Brain pericyte (primary cell): Measurements from ENCODE around the gene THSD4.

ENCODE experiments used
- DNase-seq: peaks from one replicate; pipeline ENCODE4 v3.0.0-alpha.2; 2012; ENCODE audit warnings: low read depth, low spot score

The THSD4 gene

GRCh38 chr15:71449956-71450355, 334.7 kb downstream of the THSD4 start:
- no peak for DNase-seq

DNA sequence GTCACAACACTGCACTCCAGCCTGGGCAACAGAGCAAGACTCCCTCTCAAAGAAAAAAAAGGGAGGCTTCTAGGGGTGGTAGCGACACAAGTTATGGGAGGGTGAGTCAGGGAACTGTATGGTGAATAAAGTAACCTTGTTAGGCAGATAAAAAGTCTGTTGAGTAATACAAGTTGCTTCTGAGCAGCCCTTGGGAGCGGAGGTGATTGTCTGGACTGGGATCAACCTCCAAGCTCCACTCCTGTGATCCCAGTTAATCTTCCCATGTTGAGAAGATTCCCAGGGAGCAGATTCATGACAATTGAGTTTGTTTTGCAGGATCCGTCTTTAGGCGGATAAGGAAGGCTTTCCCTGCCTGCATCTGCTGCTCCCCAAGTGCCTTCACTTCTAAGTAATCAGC, 335.9 kb downstream of the THSD4 start:
- no peak for DNase-seq

GRCh38 chr15:71452893-71453292, 337.6 kb downstream of the THSD4 start:
- DNase-seq, result no peak

DNA sequence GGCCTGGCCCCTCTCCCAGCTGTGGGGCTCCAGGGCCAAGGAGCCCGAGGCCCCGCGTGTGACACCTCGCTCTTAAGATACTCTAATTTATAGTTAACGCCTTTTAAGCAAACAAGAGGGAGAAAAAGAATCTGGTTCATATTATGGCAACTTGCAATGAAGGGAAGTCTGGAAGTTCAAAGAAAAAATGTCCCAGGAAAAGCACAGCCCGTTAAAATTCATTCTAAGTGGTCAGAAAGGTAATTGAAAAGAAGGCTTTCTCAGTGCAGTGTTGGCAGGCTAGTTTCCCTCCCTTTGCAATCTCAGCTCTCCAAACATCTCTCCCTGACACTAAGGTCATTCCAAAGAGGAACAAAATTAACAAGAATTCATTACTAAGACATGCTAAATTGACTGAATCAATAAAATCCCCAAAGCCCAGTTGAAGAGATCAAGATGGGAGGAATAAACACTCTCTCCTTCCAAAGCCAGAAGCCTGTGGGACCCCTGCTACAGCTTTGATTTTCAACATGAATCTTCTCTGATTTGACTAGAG, 339.3 kb downstream of the THSD4 start:
- DNase-seq, result no peak

DNA sequence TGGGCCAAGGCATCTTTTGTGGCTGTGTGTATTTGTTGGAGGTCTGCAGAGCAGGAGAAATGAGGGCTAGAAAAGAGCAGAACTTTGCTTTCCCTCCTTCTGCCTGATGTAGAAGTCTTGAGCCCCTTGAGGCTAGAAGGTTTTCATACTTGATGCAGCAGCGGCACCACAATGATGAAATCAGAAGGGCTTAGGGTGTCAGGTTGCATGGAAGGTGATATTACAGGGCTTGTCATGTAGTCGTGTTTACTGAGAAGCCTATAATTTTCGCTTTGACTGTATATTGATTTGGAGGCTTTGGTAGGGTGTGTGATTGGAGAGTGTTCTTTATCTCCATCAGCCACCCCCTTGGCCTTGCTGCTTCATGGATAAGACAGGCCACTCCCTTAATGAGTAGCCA, 339.8 kb downstream of the THSD4 start:
- no peak for DNase-seq

DNA sequence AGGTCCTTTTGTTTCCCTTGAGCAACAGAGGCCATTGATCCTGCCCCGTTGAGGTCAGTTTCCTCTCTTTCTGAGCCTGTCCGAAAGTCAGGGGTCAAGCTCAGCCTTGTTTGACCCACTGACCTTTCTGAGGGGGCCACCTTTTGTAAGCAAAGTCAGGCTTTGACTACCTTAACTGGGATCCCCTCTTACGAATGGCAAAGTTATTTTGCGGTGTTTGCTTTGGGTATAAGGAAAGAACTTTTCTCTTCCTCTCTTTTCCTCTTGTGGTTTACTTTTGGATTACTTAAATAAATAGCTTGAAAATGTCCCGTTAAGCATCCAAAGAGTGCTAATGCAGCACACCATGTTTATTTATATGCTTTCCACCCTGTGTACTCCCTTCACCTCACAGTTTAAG, 340.6 kb downstream of the THSD4 start:
- no peak for DNase-seq

DNA sequence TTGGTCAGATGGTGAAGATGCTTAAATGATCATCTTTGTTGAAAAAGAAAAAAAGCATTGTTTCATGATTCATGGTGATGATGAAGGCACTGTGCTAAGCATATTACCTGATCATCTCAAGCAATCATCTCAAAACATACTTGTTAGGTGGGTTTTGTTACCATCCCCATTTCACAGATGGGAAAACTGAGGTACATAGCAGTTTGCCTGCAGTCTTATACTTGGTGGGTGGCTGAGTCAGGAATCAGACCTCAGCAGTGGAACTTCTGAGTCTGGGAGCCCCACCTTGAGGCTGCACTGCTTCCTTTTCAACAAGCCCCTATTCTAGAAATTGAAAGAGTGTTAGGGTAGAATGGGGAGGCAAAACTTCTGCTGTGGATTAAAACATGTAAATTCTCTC, 341.1 kb downstream of the THSD4 start:
- DNase-seq, result no peak

DNA sequence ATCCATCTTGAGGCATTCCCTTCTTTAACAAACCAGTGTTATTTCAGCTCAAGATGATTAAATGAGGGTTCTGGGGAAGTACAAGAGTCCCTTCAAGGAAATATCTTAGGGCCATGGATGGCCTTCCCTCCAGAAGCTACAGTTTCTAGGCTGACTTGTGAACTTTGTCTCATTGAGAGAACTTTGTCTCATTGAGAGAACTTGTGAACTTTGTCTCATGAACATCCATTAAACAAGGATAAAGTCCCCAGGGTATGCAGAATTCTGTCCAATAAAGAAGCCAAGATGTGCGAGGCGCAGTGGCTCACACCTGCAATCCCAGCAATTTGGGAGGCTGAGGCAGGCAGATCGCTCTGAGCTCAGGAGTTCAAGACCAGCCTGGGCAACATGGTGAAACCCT, 341.5 kb downstream of the THSD4 start:
- DNase-seq, result no peak

DNA sequence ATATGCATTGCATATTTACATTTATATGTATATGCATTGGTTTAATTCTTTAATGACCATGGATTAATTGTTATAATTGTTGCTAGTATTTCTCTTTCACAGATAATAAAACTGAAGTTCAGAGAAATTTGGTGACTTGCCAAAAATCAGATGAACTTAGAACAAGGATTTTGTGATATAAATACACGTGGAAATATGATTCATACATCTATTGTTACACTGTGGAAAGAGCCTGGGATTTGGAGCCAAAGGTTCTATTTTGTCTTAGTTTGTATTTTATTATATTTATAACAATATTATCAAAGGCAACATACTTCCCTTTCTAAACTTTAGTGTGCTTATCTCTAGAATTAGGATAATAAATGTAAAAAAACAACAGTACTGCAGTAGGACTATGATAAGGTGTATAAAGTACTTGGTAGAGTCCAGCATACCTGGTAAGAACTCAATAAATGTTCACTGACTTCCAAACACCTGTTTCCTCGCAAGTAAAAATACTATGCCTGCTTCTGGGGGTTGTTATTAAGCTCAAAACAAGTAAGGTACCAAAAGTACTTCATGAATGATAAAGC, 342.9 kb downstream of the THSD4 start:
- DNase-seq, result no peak

- DNase-seq, result no peak
Observed at GRCh38 chr15:71461748-71462147, 346.5 kb downstream of the THSD4 start.

GRCh38 chr15:71462638-71463037, 347.4 kb downstream of the THSD4 start:
- DNase-seq, result no peak

DNA sequence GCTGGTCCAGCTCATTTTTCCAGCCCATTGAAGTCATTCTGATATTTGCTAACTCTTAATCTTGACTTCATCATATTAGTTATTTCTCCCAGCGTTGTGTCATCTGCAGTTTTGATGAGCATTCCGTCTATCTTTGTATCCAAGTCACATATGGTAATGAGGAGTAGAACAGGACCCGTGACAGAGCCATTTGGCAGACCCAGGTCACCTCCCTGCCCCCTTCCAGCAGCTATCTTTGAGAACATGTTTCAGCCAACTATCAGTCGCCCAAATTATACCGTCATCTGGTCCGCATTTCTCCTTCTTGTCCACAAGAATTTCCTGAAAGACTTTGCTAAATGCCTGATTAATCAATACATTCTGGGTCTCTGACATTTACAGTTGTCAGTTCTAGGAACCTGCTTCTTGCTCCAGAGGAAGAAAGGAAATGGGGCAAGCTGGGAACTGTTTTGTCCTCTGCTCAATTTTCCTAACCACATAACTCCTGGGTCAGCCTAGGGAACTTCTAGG, 347.9 kb downstream of the THSD4 start:
- DNase-seq, result no peak

GRCh38 chr15:71465131-71465955, 350.1 kb downstream of the THSD4 start:
- DNase-seq, result no peak

GRCh38 chr15:71468715-71469114, 353.4 kb downstream of the THSD4 start:
- DNase-seq, result no peak

- no peak for DNase-seq
Observed at GRCh38 chr15:71469413-71469812, 354.1 kb downstream of the THSD4 start.

GRCh38 chr15:71471347-71471746, 356.1 kb downstream of the THSD4 start:
- no peak for DNase-seq

DNA sequence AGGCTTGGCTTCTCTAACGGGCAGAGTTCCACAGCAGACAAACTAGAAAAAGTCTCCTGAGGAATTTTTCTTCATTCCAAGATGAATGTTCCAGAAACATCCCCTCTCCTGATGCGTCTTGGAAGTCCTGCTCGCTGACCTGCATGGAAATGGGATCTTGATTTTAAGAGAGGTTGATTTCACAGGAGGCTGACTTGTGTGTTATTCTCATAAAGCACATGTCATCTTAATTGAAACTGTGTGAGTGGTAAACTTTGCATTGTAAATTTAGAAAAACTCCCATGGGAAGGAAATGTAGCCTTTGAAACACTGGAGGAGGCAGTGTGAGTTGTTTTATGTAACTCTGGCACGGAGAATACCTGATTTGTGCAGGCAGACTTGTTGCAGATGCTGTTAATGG, 357.3 kb downstream of the THSD4 start:
- no peak for DNase-seq

GRCh38 chr15:71473751-71474150, 358.5 kb downstream of the THSD4 start:
- DNase-seq, result no peak

DNA sequence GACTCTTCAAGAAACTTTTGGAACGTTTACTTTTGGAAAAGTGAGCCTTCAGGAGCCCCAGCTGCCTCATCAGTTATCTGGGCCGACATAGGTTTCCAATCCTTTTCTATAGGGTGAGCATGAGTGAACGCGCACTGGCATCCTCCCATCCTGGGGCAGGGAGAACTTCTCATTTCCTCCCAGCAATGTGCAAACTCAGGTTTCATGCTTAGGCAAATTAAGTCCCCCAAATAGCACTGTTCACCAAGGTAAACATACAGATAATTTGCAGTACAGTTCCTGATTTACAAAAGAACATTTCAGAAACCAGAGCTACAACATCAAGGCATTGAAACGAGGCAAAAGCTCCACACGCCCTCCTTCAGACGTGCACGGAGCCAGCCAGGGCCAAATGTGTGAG, 361.6 kb downstream of the THSD4 start:
- no peak for DNase-seq

GRCh38 chr15:71480556-71480955, 365.3 kb downstream of the THSD4 start:
- no peak for DNase-seq

- no peak for DNase-seq
Observed at GRCh38 chr15:71484080-71484479, 368.8 kb downstream of the THSD4 start.

GRCh38 chr15:71485094-71485693, 369.9 kb downstream of the THSD4 start:
- DNase-seq, result no peak

DNA sequence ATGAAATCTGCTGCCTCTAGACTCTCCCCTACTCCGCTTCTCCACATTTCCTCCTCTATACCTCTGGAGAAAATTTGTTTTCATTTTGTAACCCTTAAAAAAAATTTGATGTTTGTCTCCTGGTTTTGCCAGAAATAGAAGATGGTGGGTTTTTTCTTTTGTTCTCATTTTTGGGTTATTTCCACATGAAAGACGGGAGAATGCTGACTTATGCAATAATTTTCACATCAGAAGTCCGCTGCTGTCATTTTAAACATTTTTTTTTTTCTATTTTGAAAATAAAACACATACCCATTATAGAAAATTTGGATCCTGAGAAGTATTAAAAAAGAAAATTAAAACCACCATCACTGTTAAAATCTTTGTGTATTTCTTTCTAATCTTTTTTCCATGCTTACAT, 374.3 kb downstream of the THSD4 start:
- no peak for DNase-seq
